MCF 10A (cell line): ENCODE data around the gene C2orf81. TPM values are rescaled to one million over a fixed set of nuclear protein-coding genes. Genes with fewer than 3 reads are reported as not detected.
A peak's percentile ranks its signal among the peaks of the same experiment; 100 is the strongest.
"Not testable (repeated sequence)": the region's sequence is repeated elsewhere in the genome, so short reads cannot be mapped to it uniquely, and the experiment has no call there.

Experiments used
- BruUV-seq: library from RNA; stranded (reverse); fragments of 400-500 nt; replicated peaks from 2 replicates; lab custom pipeline; 2021; lab: Mats Ljungman, UMichigan
- CTCF ChIA-PET: fragments of 300-600 bp; sonication (Branson Sonifier 250); formaldehyde crosslinking; extraction: SDS; loops from one replicate; lab custom pipeline; 2021; ENCODE audit warnings: antibody characterized with exemption, inconsistent platforms; lab: Yijun Ruan, JAX
- POLR2A ChIA-PET: fragments of 300-600, 350-650 bp; sonication (Branson Sonifier 250); formaldehyde crosslinking; extraction: SDS; loops from one replicate; lab custom pipeline; 2020; ENCODE audit warnings: antibody characterized with exemption, inconsistent platforms; lab: Yijun Ruan, JAX
- DNase-seq: peaks from one replicate; pipeline ENCODE4 v3.0.0-alpha.2; 2018; ENCODE audit not compliant: unreplicated experiment
- H3K27ac Mint-ChIP-seq: one replicate; pipeline ENCODE4 v1.8.0; 2022; ENCODE audit warnings: mild to moderate bottlenecking, low read depth, mixed read lengths; ENCODE audit not compliant: unreplicated experiment
- H3K27me3 Mint-ChIP-seq: one replicate; pipeline ENCODE4 v1.8.0; 2022; ENCODE audit warnings: mixed read lengths; ENCODE audit not compliant: insufficient read depth, unreplicated experiment
- H3K36me3 Mint-ChIP-seq: one replicate; pipeline ENCODE4 v1.8.0; 2022; ENCODE audit warnings: mild to moderate bottlenecking, moderate library complexity, mixed read lengths; ENCODE audit not compliant: insufficient read depth, unreplicated experiment
- H3K4me1 Mint-ChIP-seq: one replicate; pipeline ENCODE4 v1.8.0; 2022; ENCODE audit warnings: mixed read lengths; ENCODE audit not compliant: insufficient read depth, unreplicated experiment
- H3K4me3 Mint-ChIP-seq: one replicate; pipeline ENCODE4 v1.8.0; 2022; ENCODE audit warnings: mild to moderate bottlenecking, moderate library complexity, mixed read lengths; ENCODE audit not compliant: unreplicated experiment
- H3K9me3 Mint-ChIP-seq: one replicate; pipeline ENCODE4 v1.8.0; 2022; ENCODE audit warnings: mixed read lengths; ENCODE audit not compliant: unreplicated experiment
- CTCF ChIP-seq: fragments of 200-600 bp; IDR thresholded peaks from one replicate; pipeline ENCODE4 v1.8.0; 2022; ENCODE audit warnings: antibody characterized with exemption, mild to moderate bottlenecking; ENCODE audit not compliant: unreplicated experiment
- intact Hi-C: fragments of 100-400 bp; cut with micrococcal nuclease; formaldehyde crosslinking; loops from 2 replicates; pipeline ENCODE4 v1.14.1; 2022
- total RNA-seq: library from RNA; stranded (reverse); gene quantifications from 2 replicates; pipeline ENCODE4 v1.2.3, GENCODE V29; 2022

The C2orf81 gene
- total RNA-seq, 1 experiment from 2014 or later: 5.6 TPM

- no TSS peak for BruUV-seq
- H3K4me1 Mint-ChIP-seq: no peaks in the 10 kb centered on the region
- H3K27me3 Mint-ChIP-seq: no peaks in the 10 kb centered on the region
- H3K9me3 Mint-ChIP-seq: no peaks in the 10 kb centered on the region
- H3K27ac Mint-ChIP-seq: no peak overlapping the region
- POLR2A ChIA-PET: no interaction called here
- TF ChIP-seq CTCF: no peak
- DNase-seq: no peak
- no peak overlapping the region for H3K4me3 Mint-ChIP-seq
- CTCF ChIA-PET: interaction anchor here (0.7 kb wide), 1 partner anchor 18 kb away, joined by 3 read pairs; no protein-coding TSS in a partner anchor
- H3K36me3 Mint-ChIP-seq: no peaks in the 10 kb centered on the region
- intact Hi-C loops: no loop called here
These were observed 27.4 kb upstream of the C2orf81 start for GRCh38 chr2:74448771-74449170.

- POLR2A ChIA-PET: no interaction called here
- no TSS peak for BruUV-seq
- Mint-ChIP-seq H3K4me3 (no peak overlapping the region), H3K27ac (no peak overlapping the region), H3K9me3 (no peaks in the 10 kb centered on the region), H3K27me3 (no peaks in the 10 kb centered on the region), H3K4me1 (no peaks in the 10 kb centered on the region), H3K36me3 (no peaks in the 10 kb centered on the region)
- CTCF ChIA-PET: interaction anchor here (0.6 to 0.8 kb wide), 2 partner anchors 36 to 218 kb away, joined by 3 to 4 read pairs; partner anchors contain the start of genes CCDC142 and TTC31
- intact Hi-C loops: no loop called here
- no peak for DNase-seq
- no peak for TF ChIP-seq CTCF
These were observed 26.0 kb upstream of the C2orf81 start for GRCh38 chr2:74447230-74447999.

- Mint-ChIP-seq H3K27ac (no peak overlapping the region), H3K4me1 (no peaks in the 10 kb centered on the region), H3K36me3 (peaks cover 6% of the 10 kb centered on the region), H3K4me3 (no peak overlapping the region), H3K9me3 (no peaks in the 10 kb centered on the region), H3K27me3 (no peaks in the 10 kb centered on the region)
- BruUV-seq: no TSS peak
- ChIA-PET POLR2A (interaction anchor here (2.2 to 3.0 kb wide), 2 partner anchors 10 to 14 kb away, joined by 11 to 16 read pairs; partner anchors contain the start of genes INO80B and WBP1), CTCF (interaction anchor here (0.6 to 1.2 kb wide), 4 partner anchors 38 to 621 kb away, joined by 3 to 5 read pairs (median 3); partner anchors contain the start of genes CCDC142 and TTC31)
- TF ChIP-seq CTCF: no peak
- intact Hi-C loops: no loop called here
- no peak for DNase-seq
These were observed 23.3 kb upstream of the C2orf81 start for GRCh38 chr2:74444498-74445318.

- CTCF ChIA-PET: interaction anchor here (0.7 to 1.0 kb wide), 3 partner anchors 20 to 1148 kb away, joined by 3 to 4 read pairs (median 3); no protein-coding TSS in a partner anchor
These were observed 21.3 kb upstream of the C2orf81 start for GRCh38 chr2:74442483-74443297.

More at GRCh38 chr2:74442483-74443297, 21.3 kb upstream of the C2orf81 start:
- H3K27ac Mint-ChIP-seq: peak overlapping the region; percentile 80
- intact Hi-C loops, H3K36me3 Mint-ChIP-seq, DNase-seq, BruUV-seq, H3K27me3 Mint-ChIP-seq, H3K9me3 Mint-ChIP-seq: not testable (repeated sequence)
- POLR2A ChIA-PET: interaction anchor here (0.6 to 4.2 kb wide), 16 partner anchors 11 to 292 kb away, joined by 3 to 19 read pairs (median 5); partner anchors contain the start of genes AUP1, C2orf81, CCDC142 and HTRA2
- H3K4me3 Mint-ChIP-seq: peak overlapping the region; percentile 78
- H3K4me1 Mint-ChIP-seq: peaks cover 15% of the 10 kb centered on the region
